ENCODE measurements around the gene RGL1.

RGL1 gene

DNA sequence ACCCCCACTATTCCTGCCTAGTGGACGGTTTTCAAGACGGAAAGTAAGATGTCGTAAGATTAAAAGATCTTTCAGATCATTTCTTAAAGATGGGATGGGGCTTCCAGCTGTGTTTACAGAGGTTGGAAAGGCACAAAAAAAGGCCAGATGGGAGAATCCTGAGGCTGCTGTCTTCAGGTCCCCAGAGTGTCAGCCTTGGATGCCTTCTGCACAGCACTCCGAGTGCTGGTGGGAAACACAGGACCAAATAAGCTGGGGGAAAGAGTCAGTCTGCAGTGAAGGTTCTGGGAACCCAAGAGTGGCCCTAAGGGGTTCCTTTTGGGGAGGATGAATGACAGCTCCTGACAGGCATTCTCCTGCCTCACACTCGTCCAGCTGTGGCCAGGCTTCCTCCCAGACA lies 136.1 kb downstream of the RGL1 start:
- in situ Hi-C loops (cut with MboI; ENCODE audit: low sequenced_read_pairs), result no loop called here

DNA sequence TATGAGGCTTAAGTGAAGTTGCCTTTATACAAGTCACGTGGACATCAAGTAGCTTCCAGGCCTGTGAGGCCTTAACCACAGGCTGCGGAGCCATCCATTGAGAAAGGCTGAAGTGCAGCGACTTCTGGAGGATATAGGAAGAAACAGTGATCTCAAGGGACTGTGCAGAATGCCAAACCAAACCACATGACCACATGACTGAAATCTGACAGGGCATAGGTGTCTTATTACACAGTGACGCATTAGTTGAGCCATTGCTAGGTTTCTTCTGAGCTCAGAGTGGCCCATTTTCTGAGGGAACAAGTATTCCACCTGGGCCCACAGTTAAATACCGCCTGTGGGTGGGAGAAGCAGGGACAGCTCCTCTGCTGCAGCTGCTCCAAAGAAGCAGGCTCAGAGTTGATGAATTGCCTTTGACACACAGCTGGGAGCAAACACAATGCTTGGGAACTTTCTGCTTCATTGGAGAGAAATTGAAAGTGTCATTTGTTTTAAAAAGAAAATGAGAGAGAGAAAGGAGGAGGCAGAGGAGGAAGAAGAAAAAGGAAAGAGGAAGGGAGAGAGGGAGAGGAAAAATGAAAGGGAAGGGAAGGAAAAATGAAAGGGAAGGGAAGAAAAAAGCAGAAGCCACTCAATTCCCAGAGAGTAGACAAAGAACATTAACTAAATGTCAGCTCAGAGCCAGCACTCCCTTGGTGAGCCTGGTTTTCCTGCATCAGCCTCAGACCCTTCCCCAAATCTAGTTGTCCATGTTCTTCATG lies 138.2 kb downstream of the RGL1 start:
- in situ Hi-C loops (cut with MboI; ENCODE audit: low sequenced_read_pairs), result no loop called here

DNA sequence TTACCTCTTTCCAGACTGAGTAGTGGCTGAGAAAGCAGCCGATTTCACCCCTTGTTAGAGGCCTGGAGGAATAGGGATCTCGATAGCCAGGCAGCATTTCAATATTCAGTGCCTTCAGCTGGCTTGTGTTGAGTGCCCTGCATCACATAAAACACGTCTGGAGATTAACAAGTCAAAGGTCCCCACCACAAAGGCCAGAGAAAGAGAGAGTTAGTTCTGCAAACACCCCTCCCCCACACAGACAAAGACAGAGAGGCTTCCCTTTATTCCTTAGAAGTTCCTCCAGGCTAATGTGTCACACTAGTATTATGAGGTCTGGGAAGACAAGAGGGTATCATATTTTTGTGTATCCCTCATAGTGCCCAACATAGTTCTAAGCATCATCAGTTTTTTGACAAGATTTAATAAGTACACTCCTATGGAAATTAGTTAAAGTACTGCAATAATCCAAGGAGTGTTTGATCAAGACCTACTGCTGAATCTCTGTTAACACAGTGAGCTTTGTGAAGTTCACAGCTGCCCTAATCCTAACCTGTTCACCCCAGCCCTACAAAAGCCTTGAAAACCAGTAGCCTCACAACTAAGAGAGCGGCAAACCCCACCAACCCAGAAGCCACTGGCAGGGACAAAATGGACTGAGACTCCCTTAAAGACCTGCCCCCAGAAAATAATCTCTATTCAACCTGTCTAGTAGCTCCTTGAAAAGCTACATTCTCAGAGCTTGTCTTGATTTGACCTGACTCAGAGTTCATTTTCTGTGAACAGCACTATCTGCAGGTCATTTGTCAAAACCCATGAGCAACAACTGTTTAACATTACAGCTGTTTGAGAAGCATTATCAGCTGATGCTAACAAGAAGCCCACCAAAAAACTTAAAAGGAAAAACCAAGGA lies 140.8 kb downstream of the RGL1 start:
- in situ Hi-C loops (cut with MboI; ENCODE audit: low sequenced_read_pairs), result no loop called here

DNA sequence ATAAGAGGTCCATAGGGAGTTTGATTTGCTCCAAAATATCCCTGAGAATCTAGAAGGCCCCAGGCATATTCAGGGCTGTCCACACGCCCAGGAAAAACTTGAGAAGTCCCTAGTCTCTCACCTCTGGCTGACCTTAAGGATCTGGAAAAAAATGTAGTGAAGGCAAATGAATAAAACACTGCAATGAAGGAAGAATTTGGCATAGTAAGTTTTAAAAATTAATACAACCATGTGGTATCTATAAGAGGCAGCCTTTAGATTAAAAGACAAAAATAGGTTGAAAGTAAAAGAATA lies 141.3 kb downstream of the RGL1 start:
- in situ Hi-C loops (cut with MboI; ENCODE audit: low sequenced_read_pairs), result no loop called here

DNA sequence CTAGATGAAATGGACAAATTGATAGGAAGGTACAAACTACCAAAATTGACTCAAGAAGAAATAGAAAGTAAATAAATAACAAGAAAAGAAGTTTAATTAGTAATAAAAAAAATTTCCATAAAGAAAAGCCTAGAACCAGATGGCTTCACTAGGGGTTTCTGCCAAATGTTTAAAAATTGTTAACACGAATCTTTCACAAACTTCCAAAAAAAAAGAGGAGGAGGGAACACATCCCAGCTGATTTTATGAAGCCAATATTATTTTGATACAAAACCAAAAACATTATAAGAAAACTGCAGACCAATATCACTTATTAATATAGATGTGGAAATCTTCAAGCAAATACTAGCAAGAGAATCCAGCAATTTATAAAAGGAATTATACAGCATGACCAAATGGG lies 143.1 kb downstream of the RGL1 start:
- in situ Hi-C loops (cut with MboI; ENCODE audit: low sequenced_read_pairs), result no loop called here

GRCh38 chr1:183952101-183952500 lies 147.2 kb downstream of the RGL1 start:
- in situ Hi-C loops (cut with MboI; ENCODE audit: low sequenced_read_pairs), result no loop called here

- in situ Hi-C loops (cut with MboI; ENCODE audit: low sequenced_read_pairs), result no loop called here
Observed at GRCh38 chr1:183953031-183953430, 148.1 kb downstream of the RGL1 start.

DNA sequence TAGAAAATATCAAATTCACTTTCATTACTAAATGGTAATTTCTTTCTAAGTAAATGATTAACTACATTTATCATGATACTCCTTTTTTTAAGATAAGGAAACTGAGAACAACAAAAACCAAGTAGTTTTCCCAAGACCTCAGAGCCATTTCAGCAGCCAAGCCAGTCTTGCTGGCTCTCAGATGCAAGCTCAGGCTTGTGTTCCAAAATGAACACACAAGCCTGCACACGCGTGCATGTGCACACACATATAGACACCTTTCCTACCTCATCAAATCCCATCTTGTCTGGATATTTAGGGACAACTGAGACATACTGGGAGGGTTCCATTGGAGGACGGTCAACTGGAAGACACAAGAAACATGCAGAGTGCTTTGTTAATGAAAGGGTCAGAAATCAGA lies 149.6 kb downstream of the RGL1 start:
- in situ Hi-C loops (cut with MboI; ENCODE audit: low sequenced_read_pairs), result no loop called here

DNA sequence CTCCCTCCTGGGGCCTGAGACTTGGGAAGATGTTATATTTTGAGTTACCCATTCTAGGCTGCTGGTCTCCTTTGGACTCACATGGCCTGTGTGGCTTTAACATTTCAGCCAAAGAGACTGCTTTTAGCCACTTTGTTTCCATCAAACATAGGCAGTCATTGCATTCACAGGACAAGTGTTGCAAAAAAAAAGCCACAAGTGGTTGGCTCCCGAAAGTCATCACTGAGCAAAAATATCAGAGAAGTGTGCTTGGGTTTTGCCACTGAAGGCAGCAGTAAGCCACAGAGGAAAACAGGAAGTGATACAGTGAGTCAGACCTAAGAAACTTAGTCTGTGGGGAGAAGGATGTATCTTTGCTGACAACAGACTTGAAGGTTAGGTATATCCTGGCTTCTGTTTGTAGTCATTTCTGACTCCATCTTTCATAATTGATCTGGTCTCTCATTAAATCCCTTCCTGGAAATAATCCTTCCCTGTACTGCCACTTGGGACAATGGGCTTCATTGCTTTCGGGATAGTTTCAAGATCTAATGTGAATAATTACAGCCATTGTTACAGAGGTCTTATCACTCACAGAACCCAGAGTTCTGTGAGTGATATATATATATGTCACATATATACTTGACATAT lies 151.8 kb downstream of the RGL1 start:
- in situ Hi-C loops (cut with MboI; ENCODE audit: low sequenced_read_pairs), result no loop called here

GRCh38 chr1:183957216-183957830 lies 152.4 kb downstream of the RGL1 start:
- in situ Hi-C loops (cut with MboI; ENCODE audit: low sequenced_read_pairs), result no loop called here

DNA sequence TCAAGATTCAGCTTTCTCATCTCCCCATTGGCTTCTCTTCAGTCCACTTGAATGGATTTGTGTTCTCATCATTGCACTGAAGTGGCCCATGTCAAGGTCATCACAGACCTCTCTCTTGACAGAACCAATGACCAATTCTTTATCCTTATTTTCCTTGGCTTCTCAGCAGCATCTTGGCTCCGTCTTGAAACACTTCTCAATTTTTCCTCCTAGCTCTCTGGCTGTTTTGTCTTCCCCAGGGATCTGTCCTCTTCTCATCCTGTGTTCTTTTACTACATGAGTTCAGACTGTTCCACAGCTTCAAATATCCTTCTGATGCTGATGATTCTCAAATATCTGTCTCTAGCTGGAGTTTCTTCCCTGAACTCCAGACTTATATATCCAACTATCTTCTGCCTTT lies 154.0 kb downstream of the RGL1 start:
- in situ Hi-C loops (cut with MboI; ENCODE audit: low sequenced_read_pairs), result no loop called here

GRCh38 chr1:183961132-183961531 lies 156.2 kb downstream of the RGL1 start:
- in situ Hi-C loops (cut with MboI; ENCODE audit: low sequenced_read_pairs), result no loop called here

- in situ Hi-C loops (cut with MboI; ENCODE audit: low sequenced_read_pairs), result no loop called here
Observed at GRCh38 chr1:183962903-183963302, 158.0 kb downstream of the RGL1 start.

DNA sequence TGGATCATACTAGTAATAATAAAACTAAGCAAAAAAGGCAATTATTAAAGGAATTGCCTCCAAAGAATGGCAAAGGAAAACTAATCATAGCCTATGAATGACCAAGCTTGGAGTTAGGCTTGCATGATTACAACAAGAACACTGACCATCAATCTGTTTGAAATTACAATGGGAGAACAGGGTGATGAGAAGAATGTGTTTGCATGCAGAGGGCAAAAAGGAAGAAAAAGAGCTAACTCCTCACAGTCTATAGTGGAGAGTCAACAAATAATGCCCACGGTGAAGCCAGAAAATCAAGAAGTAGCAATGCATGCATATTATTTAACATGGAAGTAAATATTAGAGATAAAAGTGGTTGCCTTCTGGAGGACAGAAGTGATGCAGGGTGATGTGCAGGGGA lies 160.8 kb downstream of the RGL1 start:
- in situ Hi-C loops (cut with MboI; ENCODE audit: low sequenced_read_pairs), result no loop called here

- in situ Hi-C loops (cut with MboI; ENCODE audit: low sequenced_read_pairs), result no loop called here
Observed at GRCh38 chr1:183966487-183966886, 161.6 kb downstream of the RGL1 start.

- in situ Hi-C loops (cut with MboI; ENCODE audit: low sequenced_read_pairs), result no loop called here
Observed at GRCh38 chr1:183967914-183968313, 163.0 kb downstream of the RGL1 start.

- in situ Hi-C loops (cut with MboI; ENCODE audit: low sequenced_read_pairs), result no loop called here
Observed at GRCh38 chr1:183968386-183968785, 163.5 kb downstream of the RGL1 start.

DNA sequence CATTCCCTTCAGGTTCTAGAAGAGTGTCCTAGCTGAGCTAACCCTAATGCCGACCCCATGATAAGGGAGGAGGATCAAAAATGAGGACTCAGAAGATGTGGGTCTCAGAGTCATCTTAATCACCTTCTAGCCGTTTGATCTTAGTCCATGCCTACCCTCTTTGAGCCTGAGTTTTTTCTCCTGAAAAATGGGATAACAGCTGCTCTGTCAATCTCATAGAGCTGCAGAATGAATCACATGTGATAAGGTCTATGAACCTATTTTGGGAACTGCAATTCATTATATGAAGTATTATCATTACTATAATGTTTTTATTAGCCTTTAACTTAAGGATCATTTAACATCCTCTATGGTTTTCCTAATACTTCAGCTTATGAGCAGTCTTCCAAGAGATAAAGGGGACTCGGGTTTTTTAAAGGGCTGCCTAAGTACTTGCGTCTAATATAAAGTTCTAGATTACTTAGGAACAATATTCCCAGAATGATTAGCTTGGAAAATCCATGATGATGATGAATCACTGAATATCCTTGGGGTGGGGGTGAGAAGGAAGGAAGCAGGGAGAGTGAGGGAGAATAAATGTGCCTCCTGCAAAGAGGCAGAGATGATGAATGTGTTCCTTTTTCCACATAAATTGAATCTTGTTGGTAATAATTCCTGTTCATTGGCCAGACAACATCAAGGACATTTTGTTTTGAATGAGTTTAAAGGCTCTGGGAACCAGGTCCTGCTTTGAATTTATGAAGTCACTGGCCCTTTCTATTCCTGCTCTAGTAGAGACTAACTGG lies 165.8 kb downstream of the RGL1 start:
- in situ Hi-C loops (cut with MboI; ENCODE audit: low sequenced_read_pairs), result no loop called here

GRCh38 chr1:183975651-183976050 lies 170.7 kb downstream of the RGL1 start:
- in situ Hi-C loops (cut with MboI; ENCODE audit: low sequenced_read_pairs), result no loop called here

- in situ Hi-C loops (cut with MboI; ENCODE audit: low sequenced_read_pairs), result no loop called here
Observed at GRCh38 chr1:183977717-183978116, 172.8 kb downstream of the RGL1 start.

Data from HL-60/S4 treated with phorbol 12-myristate 13-acetate at 8.2 ng/mL for 4 days and 3 days (cell line).